Fibroblast of skin of right quadriceps (primary cell): ENCODE results near the gene SEC14L3.

Source experiments
- DNase-seq: peaks from one replicate; pipeline ENCODE4 v3.0.0-alpha.2; 2013

Gene SEC14L3

DNA sequence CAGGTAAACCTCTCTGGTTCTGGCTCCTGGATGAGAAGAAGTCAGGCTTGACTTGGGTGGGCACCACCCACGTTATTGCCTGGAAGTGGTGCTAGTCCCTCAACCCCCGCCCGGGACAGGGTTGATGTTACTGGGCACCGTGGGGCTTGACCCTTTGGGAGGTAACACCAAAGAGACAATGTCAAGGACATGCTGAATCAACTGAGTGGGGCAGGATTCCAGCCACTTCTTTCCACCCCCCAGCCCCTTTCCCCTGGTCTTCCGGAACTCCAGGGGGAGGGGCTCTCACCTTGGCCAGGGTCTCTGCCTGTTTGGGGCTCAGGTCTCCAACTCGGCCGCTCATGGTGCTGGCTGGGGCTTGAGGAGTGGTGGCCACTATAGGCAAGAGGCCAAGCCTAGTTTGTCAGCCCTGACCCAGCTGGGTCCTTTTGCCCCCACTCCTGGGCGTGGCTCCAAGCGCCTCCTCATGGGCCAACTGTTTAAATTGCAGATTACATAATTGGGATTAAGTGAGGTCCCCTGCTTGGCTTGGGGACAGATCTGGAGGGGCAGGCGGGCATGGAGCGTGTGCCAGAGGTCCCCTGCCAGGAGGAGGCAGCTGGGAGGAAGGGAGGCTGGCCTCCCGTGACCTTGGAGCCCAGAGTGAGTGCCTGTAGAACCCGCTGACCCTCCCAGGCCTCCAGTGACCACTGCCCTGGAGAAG is at the start of gene SEC14L3:
Gene SEC14L3 (minus strand): TSS at position 402 of the 703 bp plus-strand sequence. CDS start 59 bp downstream, at position 343.
- DNase-seq: no peak

DNA sequence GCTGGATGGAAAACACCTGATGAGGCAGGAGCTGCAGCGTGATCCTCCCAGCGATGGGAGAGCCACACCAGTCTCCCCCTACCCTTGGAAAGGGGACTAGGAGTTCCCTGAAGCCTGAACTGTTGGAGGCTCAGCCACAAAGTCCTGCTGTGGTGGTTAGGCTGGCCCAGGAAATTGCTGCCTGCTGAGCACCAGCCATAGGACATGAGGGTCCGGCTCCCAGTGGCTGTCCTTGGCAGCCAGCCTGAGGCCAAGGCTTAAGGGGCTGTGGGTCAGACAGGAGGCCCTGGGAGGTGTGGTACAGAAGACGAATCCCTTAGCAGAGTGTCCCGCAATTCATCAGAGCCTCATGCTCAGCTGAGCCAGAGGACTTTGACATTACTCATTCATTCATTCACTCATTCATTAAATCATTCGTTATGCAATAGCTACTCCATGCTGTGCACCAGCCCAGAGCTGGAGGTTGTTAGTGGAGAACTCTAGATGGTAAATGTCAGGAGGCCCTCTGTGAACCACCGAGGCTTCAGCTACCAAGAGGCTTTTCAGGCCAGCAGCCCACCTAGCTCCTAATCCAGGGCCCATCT is 48.1 kb upstream of the SEC14L3 start:
- DNase-seq: no peak

DNA sequence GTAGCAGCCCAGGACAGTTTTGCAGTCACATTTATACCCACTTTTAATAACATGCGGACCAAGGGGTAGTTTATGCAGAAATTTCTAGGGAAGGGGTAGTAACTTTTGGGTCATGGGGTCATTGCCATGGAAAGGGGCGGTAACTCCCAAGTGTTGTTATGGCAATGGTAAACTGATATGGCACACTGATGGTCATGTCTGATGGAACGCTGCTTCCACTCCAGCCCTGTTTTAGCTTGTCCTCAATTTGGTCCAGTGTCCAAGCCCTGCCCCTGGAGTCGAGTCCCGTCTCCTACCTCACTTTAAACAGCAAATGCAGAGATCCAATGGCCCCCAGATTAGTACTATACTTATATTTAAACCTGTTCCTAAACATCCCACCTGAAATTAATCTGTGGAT is 44.9 kb upstream of the SEC14L3 start:
- no peak for DNase-seq

DNA sequence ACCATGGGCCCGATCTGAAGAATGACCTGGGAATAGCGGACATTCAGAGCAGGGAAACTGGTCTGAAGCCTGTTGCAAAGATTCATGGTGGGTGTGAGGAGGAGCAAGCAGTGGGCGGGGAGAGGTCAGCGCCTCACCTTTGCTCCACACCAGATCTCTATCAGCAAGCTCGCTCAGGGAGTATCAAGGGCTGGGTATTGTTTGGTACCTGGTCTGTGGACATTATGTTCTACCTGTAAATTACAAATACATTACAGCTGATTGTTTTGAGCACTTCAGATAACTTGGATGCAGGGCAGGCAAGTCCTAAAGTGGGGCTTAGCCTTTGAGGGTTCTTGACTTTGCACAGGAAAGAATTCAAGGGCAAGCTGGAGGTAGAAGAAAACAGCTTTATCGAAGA is 44.5 kb upstream of the SEC14L3 start:
- DNase-seq: no peak

DNA sequence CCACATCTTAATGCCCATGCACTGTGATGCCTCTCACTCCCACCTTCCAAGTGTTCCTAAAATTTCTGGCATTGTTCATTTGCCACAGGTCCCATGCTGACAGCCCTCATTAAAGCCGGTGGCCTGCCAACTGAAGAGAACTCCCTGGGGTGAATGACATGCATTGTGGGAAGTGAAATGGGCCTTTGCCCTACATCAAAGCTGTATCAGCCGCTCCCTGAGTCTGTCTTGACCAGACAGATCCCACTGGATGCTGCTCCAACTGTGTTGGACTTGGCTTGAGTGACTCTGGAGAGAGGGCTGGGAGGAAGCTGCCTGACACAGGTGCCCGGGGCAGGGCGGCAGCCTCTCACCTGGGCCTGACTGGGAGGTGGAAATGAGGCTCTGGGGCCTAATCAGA is 42.4 kb upstream of the SEC14L3 start:
- no peak for DNase-seq

DNA sequence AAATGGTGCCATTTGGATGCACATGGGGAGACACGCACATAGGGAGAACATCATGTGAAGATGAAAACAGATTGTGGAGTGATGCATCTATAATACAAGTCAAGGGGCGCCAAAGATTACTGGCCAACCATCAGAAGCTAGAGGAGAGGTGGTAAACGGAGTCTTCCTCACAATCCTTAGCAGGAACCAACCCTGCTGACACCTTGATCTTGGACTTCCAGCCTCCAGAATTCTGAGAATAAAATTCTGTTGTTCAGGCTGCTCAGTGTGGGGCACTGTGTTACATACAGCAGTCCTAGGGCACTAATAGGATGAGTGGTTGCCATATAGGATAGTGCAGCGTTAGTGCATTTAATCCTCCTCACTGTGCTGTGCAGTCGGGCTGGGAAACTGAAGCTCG is 41.6 kb upstream of the SEC14L3 start:
- no peak for DNase-seq

DNA sequence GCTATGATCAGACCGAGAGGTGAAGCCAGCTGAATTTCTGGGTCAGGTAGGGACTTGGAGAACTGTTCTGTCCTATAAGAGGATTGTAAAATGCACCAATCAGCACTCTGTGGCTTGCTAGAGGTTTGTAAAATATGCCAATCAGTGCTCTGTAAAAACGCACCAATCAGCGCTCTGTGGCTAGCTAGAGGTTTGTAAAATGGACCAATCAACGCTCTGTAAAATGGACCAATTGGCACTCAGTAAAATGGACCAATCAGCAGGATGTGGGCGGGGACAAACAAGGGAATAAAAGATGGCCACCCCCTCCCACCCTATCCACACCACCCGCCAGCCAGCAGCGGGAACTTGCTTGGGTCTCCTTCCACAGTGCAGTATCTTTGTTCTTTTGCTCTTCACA is 40.1 kb upstream of the SEC14L3 start:
- DNase-seq: no peak

DNA sequence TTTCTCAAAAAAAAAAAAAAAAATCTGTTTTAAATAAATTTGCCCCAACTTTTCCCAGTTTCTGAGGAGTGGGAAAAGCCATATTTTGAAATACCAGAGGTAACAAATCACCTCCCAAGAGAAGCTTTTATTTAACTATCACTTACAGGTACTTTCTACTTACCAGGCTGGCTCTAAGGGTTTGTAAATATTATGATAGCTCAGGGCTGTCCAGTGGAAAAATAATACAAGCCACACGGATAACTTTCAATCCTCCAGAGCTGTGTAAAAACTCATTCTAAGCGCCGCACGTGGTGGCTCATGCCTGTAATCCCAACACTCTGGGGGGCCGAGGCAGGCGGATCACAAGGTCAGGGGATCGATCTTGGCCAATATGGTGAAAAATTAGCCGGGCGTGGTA is 39.3 kb upstream of the SEC14L3 start:
- no peak for DNase-seq

DNA sequence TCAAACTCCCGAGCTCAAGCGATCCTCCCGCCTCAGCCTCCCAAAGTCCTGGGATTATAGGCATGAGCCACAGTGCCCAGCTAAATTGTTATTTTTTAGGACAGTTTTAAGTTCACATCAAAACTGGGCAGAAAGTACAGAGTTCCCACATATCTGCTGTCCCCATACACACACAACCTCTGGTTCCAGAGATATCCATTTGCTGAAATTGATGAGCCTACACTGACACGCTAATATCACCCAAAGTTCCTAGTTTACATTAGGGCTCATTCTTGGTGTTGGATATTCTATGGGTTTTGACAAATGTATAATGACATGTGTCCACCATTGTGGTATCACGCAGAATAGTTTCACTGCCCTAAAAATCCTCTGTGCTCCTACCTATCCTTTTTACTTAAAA is 36.4 kb upstream of the SEC14L3 start:
- DNase-seq: no peak

DNA sequence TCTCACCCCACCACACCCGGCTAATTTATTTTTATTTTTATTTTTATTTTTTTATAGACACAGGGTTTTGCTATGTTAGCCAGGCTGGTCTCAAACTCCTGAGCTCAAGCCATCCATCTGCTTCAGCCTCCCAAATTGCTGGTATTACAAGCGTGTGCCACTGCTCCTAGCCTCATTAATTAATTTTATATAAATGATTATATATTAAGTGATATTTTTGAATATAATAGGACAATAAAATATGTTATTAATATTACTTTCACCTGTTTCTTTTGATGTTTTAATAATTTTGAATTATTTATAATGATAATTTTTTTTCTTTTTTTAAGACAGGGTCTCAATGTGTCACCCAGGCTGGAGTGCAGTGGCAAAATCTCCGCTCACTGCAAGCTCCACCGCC is 35.9 kb upstream of the SEC14L3 start:
- DNase-seq: no peak

DNA sequence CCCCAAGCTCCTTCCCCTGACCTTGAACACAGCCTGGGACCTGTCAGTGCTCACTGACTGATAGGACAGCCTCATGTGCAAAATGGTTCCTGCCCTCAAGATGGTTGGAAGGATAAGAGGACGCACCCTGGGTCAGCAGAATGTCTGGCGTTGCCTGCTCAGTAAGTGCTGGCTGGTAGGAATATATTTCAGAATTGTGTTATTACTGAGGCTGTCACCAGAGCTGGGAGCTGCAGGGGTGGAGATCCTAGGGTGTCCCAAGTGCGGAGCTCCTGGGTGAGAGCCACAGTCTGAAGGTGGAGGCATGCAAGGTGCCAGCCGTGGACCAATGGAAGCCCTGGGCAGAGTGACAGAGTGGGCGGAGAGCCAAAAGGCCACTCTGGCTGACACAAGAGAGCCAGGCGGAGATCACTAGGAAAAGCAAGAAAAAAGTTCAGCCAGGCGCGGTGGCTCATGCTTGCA is 34.7 kb upstream of the SEC14L3 start:
- DNase-seq: no peak

DNA sequence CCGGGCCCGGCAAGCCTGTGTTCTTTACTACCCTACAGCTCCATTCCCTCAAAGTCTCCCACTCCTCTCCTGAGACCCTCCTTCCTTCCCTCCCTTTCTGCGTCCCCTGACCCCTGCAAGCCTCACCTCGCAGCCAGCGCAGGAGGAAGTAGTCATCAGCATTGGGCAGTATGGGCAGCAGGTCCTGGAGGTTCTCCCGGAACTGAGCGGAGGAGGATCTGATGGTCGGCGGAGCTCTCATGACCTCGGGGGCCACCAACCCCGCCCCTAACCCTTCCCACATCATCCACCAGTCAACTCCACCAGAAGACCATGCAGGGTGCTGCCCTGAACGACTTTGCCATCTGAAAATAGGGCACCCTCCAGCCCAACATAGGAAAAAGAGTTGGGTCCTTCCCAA is 31.7 kb upstream of the SEC14L3 start:
- DNase-seq: no peak

DNA sequence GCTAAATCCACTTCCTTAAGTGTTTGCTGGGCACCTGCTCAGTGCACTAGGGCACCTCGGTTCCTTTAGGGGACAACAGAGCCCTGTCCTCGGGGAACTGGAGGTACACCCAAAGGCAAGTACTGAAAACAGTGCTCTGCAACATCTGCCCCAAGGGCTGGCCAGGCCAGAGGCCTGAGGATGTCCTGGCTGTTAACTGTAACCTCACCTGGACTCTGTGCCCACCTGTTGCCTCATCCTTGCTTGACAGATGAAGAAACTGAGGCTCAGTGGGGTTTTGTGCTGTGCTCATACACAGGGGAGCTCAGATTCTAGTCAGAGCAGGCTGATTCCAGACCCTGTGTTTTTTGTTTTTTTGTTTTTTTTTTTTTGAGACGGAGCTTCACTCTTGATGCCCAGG is 31.1 kb upstream of the SEC14L3 start:
- DNase-seq: no peak

DNA sequence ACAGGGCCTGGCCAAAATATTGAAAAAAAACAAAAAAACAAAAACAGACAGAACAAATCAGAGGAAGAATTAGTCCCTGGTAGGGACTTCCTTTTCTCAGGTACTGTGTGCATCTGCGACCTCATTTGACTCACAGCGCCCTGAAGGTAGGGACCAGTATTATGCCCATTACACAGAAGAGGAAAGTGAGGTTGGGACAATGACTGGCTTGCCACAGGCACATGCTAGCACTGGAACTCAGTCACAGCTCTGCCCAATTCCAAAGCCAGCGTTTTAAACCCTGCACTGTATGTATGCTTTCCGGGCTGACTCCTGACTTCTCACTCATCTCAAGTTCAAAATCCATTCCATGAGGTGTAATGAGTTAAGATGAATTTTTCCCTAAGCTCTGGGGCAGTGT is 30.3 kb upstream of the SEC14L3 start:
- no peak for DNase-seq

DNA sequence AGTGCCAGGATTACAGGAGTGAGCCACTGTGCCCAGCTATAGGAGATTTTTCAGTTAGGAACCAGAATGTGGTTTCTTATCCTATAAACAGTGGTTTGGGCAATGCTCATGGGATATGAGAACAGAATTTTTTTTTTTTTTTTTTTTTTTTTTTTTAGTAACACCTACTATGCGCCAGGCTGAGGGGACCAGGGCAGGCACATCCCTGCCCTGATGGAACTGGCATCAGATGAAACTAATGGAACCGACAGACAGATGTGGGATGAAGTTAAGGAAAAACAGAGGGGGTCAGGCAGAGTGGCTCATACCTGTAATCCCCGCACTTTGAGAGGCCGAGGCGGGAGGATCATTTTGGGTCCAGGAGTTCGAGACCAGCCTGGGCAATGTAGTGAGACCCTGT is 28.8 kb upstream of the SEC14L3 start:
- no peak for DNase-seq

DNA sequence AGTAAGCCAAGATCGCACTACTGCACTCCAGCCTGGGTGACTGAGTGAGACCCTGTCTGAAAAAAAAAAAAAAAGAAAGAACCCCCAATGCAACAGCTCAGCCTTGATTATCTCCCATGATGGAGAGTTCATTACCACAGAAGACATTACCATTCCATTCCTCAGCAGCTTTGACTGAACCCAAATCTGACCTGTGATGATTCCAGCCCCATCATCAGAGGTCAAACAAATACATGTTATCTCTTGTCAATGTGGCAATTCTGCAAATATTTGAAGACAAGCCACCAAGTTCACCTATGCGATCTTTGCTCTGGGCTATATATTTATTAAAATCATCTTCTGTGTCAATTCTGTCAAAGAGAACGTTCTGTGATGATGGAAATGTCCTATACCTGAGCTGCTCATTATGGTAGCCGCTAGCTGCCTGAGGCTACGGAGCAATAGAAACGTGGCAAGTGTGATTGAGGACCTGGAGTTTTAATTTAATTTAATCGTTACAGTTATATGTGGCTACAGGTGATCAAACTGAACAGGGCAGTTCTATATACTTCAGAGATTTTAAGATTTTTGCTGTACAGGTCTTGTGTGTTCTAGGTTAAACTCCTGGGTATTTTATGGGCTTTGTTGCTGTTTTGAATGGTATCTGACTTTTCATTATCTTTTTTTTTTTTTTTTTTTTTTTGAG is 25.8 kb upstream of the SEC14L3 start:
- no peak for DNase-seq

DNA sequence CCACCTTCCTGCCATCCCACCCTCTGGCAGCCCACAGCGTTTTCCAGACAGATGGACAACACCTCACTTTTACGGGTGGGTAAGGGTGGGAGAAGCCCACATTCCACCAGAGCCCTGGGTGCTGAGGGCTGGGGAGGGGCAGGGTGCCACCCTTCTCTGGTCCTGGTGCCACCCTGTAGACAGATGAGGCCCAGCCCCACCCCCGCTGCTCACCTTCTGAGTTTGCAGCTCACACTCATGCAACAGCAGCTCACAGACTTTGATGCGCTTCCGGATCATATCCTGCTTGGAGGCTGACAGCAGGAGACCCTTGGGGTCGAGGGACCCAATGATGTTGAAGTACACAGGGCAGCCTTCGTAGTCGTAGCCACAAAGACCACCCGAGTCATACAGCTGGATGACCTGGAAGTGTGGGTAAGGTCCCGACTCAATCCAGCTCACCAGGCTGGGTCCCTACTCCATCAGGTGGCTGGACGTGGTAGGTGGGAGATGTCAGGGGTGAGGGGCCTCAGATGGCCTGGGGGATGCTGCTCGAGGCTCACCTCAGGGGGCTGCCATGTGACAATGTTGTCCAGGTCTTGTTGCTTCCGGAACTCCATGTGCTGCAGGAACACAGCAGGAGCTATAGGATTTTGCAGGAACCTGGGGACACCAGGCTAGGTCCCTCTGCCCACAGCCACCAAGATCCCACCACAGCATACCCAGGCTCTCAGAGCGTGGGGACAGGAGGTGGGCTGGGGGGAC is 23.4 kb upstream of the SEC14L3 start:
- no peak for DNase-seq

DNA sequence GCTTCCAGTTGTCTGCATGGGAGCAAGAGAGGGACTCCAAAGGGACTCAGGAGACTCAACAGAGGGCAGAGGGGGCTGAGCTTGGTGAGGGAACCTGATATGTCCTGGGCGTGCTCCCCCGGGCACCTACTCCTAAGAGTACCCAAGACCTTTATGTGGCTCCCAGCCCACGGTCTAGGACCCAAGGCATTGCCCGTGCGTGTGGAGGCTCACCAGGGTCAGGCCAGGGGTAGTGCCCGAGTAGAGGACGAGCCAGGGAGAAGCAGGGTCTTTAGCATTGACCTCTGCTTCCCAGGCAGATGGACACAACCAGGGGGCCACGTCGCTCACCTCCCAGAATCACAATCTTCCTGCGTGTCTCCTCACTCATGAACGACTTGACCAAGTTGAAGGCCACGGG is 20.3 kb upstream of the SEC14L3 start:
- DNase-seq: no peak

DNA sequence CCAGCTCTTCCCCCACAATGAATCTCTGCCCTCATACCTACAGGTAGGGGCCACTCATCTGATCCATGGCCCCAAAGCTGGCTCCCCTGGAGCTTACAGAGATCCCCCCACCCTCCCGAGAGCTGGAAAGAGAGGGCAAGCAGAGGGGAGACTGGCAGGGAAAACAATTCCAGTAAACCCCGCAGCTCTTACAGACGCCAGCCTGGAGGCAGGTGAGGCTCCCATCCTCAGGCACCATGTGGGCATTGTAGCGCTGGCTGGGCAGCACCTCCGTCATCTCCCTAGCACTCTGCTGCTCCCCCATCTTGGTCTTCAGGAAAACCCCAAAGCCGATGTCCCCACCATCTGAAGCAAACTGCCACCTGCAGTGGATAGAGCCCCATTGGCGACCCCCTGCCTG is 19.6 kb upstream of the SEC14L3 start:
- DNase-seq: no peak

DNA sequence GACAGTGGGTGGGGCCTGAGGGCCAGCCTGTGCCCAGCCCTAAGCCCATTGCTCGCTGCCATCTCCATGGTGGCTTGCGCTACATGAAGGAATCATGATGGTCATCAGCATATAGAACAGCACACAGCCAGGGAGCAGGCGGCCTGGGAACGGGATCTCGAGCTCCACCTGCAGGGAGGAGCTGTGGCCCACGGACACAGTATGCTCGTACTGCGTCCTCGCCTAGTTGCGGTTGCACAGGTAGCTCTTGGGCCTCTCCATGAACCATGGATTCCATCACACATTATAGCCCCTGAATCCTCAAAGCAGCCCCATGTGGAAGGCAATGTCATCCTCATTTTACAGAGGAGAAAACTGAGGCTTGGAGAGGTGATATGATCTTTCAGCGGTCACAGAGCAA is 18.6 kb upstream of the SEC14L3 start:
- no peak for DNase-seq

DNA sequence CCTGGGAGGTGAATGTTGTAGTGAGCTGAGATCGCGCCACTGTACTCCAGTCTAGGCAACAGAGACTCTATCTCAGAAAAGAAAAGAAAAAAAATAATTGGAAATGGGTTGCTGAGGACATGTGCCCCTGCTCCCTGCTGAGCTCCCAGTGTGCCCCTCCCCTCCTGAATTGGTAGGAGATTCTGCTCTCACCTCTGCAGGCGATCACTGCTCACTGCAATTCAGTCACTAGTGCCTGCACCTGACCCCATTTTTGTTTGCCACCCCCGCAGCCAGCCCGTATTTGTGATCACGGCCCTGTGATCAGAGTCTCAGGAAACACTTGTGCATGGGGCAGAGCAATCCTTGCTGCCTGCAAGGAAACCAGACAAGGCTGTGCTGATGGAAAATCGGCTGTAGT is 16.3 kb upstream of the SEC14L3 start:
- DNase-seq: no peak

DNA sequence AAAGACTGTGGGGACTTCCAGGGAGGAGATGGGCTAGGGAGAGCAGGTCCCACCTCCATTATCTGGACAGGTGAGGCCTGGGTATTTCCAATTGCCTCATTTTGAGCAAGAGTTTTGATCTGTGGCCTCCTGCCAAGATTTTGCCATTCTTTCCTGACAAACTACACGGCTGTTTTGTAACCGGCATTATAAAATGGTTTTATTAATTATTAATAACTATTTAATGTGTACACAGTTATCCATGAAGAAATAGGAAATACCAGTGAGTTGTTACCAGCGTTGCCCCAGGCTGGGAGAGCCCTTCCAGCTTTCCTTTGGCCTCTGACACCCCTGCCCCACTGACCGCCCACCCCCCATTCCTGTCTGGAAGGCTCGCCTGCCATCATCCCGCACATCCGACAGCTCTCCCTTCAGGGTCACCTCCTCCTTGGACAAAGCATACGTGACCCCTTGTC is 14.9 kb upstream of the SEC14L3 start:
- DNase-seq: no peak

DNA sequence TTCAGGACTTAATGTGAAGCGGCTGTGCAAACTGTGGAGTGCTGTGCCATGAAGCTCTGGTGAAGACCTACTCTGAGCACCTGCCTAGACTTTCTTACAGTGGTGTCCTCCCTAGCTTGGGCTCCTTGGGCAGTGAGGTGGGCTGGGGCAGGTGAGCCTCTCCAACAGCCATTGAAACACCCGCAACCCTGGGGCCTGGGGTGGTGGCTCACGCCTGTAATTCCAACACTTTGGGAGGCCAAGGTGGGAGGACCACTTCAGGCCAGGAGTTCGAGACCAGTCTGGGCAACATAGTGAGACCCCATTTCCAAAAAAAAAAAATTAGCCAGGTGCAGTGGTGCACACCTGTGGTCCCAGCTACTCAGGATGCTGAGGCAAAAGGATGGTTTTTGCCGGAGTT is 14.3 kb upstream of the SEC14L3 start:
- DNase-seq: no peak
